Erythroblast (primary cell): ENCODE data around the gene LRRC8C.

ENCODE experiments used
- GATA1 ChIP-seq: IDR thresholded peaks from 2 replicates; pipeline ENCODE4 v1.6.1; 2011; ENCODE audit warnings: low read depth, mild to moderate bottlenecking, control low read depth, low read length, moderate library complexity
- POLR2A ChIP-seq: IDR thresholded peaks from 2 replicates; pipeline ENCODE4 v1.6.1; 2011; ENCODE audit warnings: mild to moderate bottlenecking, low read length

DNA sequence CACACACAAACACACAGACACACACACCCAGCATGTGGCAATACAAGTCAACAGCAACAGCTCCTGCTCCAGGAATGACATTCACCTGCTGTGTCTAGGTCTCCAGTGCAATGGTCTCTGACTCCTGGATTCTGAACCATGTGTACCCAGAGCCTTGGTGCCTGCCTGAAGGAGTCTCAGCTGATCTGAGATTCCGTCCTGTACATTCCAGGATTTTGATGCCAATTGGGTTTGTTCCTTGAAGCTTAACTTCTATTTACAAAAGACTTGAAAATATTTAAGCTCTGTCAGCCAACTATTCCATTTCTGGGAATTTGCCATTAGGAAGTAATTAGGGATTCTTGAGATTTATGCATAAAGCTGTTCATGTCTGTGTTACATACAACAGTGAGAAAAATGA is 102.6 kb downstream of the LRRC8C start:
- TF ChIP-seq POLR2A (no peak), GATA1 (no peak)
